GM19035 (cell line): ENCODE measurements around the gene CD248.
"Not testable (repeated sequence)": the region's sequence is repeated elsewhere in the genome, so short reads cannot be mapped to it uniquely, and the experiment has no call there.

Experiments used
- ATAC-seq: cut with Tn5 transposase; IDR thresholded peaks from one replicate; pipeline ENCODE4 v1.9.1; 2021; ENCODE audit not compliant: unreplicated experiment

The CD248 gene, protein sequence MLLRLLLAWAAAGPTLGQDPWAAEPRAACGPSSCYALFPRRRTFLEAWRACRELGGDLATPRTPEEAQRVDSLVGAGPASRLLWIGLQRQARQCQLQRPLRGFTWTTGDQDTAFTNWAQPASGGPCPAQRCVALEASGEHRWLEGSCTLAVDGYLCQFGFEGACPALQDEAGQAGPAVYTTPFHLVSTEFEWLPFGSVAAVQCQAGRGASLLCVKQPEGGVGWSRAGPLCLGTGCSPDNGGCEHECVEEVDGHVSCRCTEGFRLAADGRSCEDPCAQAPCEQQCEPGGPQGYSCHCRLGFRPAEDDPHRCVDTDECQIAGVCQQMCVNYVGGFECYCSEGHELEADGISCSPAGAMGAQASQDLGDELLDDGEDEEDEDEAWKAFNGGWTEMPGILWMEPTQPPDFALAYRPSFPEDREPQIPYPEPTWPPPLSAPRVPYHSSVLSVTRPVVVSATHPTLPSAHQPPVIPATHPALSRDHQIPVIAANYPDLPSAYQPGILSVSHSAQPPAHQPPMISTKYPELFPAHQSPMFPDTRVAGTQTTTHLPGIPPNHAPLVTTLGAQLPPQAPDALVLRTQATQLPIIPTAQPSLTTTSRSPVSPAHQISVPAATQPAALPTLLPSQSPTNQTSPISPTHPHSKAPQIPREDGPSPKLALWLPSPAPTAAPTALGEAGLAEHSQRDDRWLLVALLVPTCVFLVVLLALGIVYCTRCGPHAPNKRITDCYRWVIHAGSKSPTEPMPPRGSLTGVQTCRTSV

DNA sequence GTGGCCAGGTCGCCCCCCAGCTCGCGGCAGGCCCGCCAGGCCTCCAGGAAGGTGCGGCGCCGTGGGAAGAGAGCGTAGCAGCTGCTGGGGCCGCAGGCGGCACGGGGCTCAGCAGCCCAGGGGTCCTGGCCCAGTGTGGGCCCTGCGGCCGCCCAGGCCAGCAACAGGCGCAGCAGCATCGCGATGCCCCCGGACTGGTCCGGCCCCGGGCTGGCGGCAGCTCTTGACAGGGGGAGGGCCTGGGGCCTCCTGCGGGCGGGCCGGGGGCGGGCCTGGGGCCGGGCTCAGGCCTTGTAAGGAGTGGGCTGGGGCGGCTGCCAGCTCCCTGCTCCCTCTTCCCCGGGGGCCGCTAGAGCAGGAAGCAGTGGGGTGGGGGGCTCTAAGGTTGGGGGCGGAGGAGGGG is at the start of gene CD248:
CD248 (minus strand) TSS at position 196 of the 403 bp plus-strand sequence; CDS start at position 179, 17 bp downstream.
- no peak for ATAC-seq

DNA sequence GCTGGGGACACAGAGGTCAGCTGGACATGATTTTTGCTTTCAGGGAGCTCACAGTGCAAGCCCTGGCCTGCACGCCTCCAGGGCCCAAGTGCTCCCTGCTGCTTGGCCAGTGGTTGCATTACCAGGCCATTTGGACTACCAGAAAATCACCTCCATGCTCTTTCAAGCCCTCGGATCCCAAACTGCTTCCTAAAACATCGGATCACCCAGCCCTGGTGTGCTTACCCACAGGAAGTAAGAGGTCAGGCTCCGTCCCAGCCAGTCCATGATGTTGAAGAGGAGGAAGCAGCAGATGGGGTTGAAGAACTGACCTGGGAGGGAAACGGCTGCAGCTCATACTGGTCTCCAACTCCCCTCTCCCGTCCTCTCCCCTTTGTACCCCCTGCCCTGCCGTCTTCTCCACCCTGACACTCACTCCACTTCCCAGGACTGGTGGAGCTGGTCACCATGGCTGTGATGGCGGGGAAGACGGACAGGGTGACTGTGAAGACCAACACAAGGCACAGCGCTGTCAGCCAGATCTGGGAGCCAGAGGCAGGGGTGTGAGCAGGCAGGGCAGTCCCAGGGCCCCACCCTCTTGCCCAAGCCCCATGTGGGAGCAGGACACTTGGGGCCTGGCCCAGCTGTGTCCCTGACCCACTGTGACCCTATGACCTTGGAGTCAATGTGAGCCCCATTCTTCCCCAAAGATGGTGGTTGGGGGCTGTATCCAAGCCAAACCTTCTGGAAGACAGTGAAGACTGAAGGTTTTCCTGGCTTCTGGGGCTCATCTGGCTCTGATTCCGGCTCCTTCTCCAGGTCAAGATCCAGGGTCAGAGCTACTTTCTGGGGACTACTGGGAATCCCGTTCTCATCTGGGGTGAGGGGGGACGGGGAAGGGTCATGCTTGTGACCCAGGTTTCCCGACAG is 49.1 kb upstream of the CD248 start:
- no peak for ATAC-seq

DNA sequence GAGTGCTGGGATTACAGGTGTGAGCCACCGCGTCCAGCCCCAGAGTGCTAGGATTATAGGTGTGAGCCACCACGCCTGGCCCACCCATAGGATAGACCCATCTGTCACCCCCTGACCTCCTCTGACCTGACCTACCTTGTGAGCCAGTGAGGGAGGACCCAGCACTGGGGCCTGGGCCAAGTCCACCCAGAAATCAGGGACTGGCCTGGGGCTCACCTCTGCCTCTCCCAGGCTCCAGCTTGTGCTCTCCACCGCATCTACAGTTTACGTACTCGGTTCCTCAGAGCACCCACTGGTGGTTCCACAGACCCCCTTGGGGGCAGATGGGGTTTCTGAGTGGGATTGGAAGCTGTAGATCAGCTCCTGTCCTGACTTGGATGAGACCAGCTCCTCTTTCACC is 48.3 kb upstream of the CD248 start:
- ATAC-seq: no peak

DNA sequence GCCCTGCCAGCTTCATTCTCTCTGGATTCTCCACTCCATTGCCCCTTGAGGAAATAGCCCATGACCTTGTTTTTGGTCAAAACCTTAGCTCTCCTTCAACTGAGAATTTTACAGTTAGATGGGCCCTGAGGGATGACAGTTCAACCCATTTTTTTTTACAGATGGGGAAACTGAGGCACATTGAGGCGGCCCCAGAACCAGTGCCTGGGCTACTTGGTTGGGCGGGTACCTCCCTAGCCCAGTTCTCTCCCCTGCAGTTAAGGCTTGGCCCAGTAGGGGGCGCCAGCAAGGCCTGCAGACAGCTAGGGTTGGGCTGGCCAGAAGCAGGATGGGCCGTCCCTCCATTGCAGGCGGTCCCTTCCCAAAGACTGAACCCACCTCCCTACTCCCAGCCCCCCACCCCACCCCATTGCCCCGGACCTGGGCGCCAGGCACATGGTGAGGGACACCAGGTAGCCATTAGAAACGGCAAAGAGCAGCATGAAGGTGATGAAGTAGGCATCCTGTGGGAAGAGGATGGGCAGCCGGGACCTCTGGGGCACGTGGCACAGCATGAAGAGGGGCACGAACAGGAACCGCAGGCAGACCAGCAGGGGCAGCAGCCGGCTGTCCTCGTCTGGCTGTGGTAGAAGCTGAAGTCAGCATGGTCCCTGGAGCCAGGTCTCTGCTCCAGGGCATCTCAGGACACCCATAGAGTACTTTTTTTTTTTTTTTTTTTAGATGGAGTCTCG is 47.1 kb upstream of the CD248 start:
- no peak for ATAC-seq

DNA sequence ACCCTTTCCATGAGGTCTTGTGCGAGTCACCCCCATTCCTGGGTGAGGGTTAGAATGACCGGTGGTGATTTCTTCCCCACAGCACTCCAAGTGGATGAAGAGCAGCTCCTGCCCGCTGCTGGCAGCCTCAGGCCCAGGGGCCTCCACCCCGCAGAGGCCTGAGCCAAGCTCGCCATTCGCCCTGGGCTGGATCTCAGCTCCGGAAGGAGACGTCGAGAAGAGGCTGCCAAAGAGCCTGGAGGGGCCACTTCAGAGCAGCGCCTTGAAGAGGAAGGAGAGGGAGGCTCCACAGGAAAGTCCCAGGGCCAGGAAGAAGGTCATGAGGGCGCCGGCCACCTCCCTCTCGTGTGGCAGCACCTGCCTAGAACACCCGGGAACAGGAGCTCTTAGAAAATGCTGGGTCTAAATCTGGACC is 46.4 kb upstream of the CD248 start:
- no peak for ATAC-seq

DNA sequence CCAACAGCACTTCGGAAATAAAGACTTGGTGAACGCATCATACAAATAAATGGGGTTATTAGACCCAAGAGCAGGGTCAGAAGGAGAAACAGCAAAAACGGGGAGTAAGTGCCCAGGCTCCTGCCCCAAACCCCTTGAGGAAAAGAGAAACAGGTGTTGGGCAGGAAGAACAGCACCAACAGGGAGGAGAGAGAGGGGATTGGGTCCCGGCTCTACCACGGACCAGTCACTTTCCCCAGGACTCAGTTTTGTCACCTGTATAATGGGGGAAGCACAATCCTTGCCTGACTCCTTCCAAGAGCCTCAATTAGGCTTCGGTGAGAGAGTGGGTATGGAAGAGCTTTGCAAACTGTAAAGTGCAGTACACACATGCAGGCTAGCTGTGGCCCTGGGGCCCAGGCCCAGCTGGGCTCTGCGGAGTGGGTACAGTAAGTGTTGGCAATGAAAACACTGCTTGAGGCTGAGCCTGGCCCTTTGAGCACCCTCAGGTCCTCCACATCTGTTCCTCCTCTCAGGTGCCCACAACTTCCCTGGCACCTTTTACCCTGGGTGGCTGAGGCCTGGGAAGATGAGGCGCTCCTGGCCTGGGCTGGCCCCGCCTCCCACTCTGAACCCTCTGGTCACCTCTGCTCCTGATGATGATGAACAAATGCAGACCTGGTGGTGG is 45.8 kb upstream of the CD248 start:
- no peak for ATAC-seq

DNA sequence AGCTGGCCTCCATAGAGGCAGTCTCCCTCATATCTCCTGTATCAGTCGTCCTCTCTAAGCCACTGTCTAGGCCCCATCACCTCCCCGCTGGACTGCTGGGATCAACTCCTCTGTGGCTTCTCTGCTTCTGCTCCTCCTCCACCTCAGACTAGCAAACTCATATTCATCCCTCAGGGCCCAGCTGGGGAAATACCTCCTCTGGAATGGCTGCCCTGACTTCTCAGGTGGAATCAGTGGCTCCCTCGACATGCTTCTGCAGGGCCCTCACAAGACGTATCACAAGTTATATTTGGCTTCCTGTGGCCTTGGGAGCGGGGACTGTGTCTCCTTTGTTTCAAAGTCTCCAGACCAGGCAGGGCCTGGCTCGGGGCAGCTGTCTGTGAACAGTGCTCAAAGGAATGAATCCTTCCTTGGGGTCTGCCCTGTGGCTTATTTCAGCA is 44.7 kb upstream of the CD248 start:
- no peak for ATAC-seq

DNA sequence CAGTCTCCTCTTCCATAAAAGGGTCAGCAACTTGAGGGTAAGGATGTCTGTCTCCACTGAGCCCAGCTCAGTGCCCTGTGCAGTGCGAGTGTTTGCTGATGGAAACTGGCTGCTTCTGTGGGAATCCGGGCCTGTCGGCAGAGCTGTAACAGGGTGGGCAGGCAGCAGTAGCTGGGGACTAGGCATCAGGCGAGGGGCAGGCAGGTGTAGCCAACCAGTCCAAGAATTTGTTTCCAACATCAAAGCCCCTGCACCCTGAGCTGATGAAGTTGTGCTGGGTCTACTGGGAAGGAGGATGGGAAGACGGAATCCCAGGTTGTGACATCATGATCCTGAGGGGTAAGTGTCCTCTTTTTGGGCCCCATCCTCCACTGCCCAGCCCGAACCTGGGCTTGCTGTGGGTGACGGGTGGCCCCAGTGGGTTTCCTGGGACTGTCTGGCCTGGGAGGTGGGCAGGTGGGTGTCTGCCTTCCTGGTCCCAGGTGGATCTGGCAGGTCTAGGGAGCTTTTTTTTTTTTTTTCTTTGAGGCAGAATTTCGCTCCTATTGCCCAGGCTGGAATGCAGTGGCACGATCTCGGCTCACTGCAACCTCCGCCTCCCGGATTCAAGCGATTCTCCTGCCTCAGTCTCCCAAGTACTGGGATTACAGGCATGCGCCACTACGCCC is 43.7 kb upstream of the CD248 start:
- ATAC-seq: no peak

DNA sequence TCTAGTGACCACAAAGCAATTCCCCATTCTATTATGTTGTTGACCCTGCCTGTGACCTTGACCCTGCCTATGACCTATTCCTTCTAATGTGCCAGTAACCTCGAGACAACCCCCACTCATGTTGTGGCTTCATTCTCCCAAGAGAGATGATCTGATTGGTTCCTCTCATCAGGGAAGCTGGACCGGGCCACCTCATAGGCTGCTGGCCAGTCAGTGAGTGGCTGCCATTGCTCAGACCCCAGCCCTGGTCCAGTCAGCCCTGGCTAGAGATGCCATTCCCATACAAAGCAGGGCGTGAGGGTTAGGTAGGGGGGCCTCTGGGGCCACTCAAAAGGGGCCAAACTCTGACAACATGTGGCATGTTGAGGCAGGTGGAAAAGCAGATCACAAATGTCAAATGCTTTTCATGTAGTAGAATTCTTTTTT is 42.8 kb upstream of the CD248 start:
- ATAC-seq: no peak

DNA sequence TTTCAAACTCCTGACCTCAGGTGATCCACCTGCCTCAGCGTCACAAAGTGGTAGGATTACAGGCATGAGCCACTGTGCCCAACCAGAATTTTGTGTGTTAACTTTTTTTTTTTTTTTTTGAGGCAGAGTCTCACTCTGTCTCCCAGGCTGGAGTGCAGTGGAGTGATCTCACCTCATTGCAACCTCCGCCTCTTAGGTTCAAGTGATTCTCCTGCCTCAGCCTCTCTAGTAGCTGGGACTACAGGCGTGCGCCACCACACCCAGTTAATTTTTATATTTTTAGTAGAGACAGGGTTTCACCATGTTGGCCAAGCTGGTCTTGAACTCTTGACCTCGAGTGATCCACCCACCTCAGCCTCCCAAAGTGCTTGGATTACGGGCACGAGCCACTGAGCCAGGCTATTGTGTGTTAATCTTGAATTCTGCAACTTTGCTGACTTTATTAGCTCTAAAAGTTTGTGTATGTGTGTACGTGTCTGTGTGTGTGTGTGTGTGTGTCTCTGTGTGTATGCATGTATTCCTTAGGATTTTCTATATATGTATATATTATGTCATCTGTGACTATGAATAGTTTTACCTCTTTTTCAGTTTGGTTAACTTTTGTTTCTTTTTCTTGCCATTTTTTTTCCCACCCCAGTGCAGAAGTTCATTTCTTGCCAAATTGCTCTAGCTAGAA is 33.9 kb upstream of the CD248 start:
- not testable (repeated sequence) for ATAC-seq

DNA sequence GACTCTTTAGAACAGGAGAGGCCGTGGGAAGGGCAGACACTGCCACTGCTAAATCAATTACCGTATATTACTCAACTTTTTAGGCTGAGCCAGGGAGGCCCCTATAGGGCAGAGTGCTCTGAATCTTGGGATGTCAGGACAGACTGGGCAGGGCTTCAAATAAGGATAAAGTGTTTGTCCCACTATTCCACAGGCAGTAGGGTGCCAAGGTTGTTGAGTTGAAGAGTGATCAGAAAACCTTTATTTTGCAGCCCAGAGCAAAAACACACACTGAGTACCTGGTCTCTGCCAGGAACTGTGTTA is 32.2 kb upstream of the CD248 start:
- ATAC-seq: no peak

DNA sequence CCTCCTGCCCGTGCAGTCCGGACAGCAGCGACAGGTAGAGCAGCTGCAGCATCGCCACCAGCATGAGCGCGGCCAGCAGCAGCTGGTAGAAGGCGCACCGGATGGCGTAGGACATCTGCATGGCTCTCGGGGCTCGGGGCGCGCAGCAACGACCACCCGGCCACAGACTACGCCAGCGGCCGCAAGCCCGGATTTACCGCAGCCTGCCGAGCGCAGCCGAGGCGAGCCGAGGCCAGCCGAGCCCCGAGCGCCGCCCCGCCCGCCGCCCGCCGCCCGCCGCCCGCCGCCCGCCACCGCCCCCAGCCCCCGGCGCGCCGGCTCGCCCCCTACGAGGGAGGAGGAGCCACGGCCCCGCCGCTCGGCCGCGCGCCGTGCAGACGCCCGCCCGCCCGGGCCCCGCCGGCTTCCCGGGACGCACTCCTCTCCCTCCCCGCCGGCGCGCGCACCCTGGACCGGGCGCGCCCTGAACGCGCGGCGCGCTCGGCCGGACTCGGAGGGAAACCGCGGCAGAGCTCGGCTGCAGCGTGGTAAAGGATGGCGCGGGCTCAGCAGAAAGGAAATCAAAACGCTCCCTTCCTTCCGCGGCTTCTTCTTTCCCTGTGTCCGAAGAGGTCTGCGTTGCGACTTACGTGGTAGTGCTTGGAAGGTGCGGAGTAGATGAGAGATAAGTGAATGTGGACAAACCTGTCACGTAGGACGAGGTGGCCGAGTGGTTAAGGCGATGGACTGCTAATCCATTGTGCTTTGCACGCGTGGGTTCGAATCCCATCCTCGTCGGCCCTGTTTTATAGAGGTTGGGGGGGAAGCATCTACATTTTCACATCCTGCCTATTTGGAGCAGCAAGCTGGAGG is 30.8 kb upstream of the CD248 start, which contains the start of gene B4GAT1:
B4GAT1 (minus strand) TSS at position 205 of the 852 bp plus-strand sequence; CDS start at position 121, 84 bp downstream.
- ATAC-seq: peak; percentile 45

DNA sequence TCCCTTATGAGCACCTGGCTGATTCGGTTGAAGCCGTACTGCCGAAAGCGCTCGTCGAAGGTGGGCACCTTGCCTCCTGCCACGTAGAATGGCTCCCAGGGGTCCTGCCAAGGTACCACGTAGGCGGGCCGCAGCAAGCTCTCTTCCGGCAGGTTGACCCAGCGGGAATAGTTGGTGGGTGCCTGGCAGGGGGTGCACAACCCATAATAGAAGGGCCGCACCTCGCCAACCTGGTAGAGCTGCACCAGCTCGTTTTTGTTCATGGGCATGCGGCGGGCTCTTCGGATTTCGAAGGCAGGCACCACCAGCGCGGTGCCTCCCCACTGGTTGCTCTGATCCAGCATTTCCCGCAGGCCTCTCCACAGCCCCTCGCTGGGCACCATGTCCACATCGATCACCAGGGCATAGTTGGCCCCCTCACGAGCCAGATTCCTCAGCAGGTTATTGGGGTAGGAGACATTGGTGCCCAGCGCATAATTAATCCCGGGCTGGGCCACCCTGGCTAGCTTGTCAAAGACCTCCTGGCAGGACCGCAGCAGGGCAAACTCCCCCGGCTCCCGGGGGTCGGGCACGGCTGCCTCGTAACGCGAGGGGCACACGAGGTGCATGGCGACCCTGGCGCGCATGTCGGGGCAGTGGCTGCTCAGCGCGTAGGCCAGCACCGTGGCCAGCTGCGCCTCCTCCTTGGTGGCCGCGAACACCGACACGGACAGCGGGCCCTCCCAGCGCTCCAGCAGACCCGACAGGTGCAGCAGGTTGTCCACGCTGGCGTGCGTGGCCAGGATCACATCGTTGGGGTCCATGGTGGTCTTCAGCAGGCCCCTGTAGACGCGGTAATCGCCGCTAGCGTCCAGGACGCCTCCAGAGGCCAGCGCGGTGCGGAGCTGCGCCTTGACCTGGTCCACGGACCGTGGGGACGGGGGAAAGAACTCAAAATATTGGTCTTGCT is 29.9 kb upstream of the CD248 start:
- no peak for ATAC-seq

DNA sequence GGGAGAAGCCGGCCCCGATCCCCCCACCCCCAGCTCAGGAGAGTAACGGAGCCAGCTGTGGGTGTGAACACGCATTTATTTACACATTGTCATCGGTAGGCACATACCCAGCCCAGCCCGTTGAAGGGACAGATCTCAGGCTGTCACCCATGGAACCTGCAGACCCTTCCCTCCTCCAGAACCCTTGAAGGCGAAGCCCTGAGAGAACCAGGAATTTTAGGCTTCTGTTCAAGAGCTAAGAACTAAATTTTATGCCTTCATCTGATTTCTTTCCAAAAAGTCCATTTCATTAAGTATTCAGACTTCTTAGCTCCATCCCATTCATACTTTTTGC is 28.4 kb upstream of the CD248 start:
- no peak for ATAC-seq

DNA sequence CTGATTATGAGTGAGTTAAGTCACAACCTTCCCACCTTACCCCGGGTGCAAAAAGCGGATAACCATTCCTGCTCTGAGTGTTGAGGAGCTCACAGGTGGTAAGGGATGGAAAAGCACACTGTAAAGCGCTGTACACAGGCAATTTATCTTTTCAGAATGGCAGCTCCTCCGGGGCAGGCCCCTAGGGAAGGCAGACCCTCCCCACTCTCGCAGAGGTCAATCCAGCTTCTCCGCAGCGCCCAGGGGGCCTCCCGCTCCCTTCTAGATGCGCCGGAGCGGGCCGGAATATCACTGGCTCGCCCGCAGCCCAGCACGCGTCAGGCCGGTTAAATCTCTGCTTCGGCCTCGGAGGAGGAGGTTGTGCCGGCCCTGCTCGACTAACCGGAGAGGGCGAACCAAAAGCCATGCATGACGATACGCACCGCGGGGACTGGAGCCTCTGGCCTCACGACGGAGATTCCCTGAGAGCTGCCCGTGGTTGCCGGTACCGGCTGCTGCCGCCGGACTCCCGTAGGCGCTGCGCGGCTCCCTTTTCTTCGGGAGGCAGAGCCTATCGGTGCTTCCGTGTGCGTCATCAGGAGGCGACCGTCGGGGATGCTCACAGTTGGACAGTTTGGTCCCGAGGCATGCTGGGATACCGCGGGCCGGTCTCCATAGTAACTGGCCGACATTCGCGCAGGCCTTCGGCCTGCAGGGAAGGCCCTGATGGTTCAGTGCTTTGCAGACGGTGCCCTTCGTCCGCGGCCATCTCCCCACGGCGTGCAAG is 27.9 kb upstream of the CD248 start, which contains the start of gene BRMS1:
BRMS1 (minus strand) TSS at position 555 of the 766 bp plus-strand sequence. CDS start 2,870 bp downstream, outside the sequence.
- ATAC-seq: peak; percentile 74

DNA sequence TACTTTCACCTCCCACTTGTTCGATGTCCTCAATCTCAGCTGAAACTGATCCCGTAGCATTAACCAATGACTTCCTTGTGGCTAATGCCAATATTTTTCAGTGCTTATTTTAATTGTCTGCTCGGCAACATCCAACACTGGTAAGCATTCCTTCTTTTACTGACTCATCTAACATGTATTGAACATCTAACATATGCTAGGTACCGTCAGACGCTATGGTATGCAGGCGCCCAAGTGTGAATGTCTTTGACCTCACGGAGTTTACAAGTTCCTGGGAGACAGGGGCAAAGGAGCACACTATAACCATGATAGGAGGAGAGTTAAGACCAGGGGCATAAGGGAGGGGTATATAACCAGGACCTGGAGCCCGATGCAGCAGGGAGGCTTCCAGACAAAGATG is 26.3 kb upstream of the CD248 start:
- ATAC-seq: no peak
